ENCODE measurements around the gene TICAM1. TPM values are rescaled to one million over a fixed set of nuclear protein-coding genes. Genes with fewer than 3 reads are reported as not detected.

The TICAM1 gene
- total and polyA plus RNA-seq, 11 donors = 3.7 to 13.6 (median 7.0) TPM

- DNase-seq = no peak
- 66 to 83% (median 77%) methylated on average over 10 of the region's 10 CpGs for WGBS, 4 donors
- Histone ChIP-seq H3K4me1 (peaks cover 0 to 35% (median 9%) of the 10 kb centered on the region in 12 donors), H3K9me3 (no peaks in the 10 kb centered on the region), H3K36me3 (no peaks in the 10 kb centered on the region), H3K27me3 (no peaks in the 10 kb centered on the region), H3K4me3 (peak overlapping the region in 9 of 12 donors; percentile 53 to 92 (median 79)), H3K27ac (peak overlapping the region in 2 of 12 donors; percentile 88 to 93)
- intact Hi-C loops (cut with DNase I) = loop anchor here in 3 of 10 donors (2.0 to 5.0 kb wide), 2 partner anchors 99 to 162 kb away; partner anchors contain the start of gene KDM4B (in 2 of the 3)
- TF ChIP-seq CTCF (IDR thresholded peaks at IDR 0.05) (no peak), POLR2A (IDR thresholded peaks at IDR 0.05) (no peak)
- no peak for ATAC-seq
These were observed 36.8 kb upstream of the TICAM1 start for GRCh38 chr19:4868286-4868834.

GRCh38 chr19:4867534-4868285 is 36.2 kb upstream of the TICAM1 start, which contains the start of gene PLIN3:
Gene PLIN3 (minus strand): TSS chr19:4867667. CDS start chr19:4861394, 6,273 bp downstream.
- Histone ChIP-seq H3K4me3 (peak within 1 kb of the TSS; percentile 53 to 92 (median 80)), H3K9me3 (no peaks in the 10 kb centered on the region), H3K36me3 (peaks cover 0 to 3% (median 0%) of the 10 kb centered on the region in 9 donors), H3K4me1 (peaks cover 0 to 35% (median 9%) of the 10 kb centered on the region in 12 donors), H3K27me3 (no peaks in the 10 kb centered on the region), H3K27ac (peak within 1 kb of the TSS in 11 of 12 donors; percentile 55 to 93 (median 82))
- DNase-seq (peak; percentile 97 to 98 (median 97)), ATAC-seq (peak; percentile 96 to 99 (median 98))
- TF ChIP-seq POLR2A (IDR thresholded peaks at IDR 0.05) = peak in 1 of 2 donors; percentile 66
- no peak for TF ChIP-seq CTCF (IDR thresholded peaks at IDR 0.05)
- intact Hi-C loops (cut with DNase I) = loop anchor here in 3 of 10 donors (2.0 to 5.0 kb wide), 2 partner anchors 100 to 163 kb away; partner anchors contain the start of gene KDM4B (in 2 of the 3)
- 7 to 24% (median 15%) methylated on average over 15 to 46 of the region's 46 CpGs for WGBS, 4 donors

- intact Hi-C loops (cut with DNase I) = loop anchor here in 2 of 10 donors (5.0 kb wide), 1 partner anchor 100 kb away; the partner anchor contains the start of gene KDM4B (in 2 of the 2)
- 4 to 8% (median 6%) methylated on average over 20 to 22 of the region's 22 CpGs for WGBS, 4 donors
These were observed 35.3 kb upstream of the TICAM1 start for GRCh38 chr19:4866595-4867424.

More at GRCh38 chr19:4866595-4867424, 35.3 kb upstream of the TICAM1 start:
- ATAC-seq (peak in 2 of 4 donors; percentile 13 to 40), DNase-seq (peak; percentile 59 to 71 (median 67))
- peaks cover 0 to 35% (median 9%) of the 10 kb centered on the region in 12 donors for H3K4me1 ChIP-seq
- TF ChIP-seq POLR2A (IDR thresholded peaks at IDR 0.05) (no peak), CTCF (IDR thresholded peaks at IDR 0.05) (no peak)
- peaks cover 0 to 12% (median 0%) of the 10 kb centered on the region in 9 donors for H3K36me3 ChIP-seq
- H3K27ac ChIP-seq = peak overlapping the region in 11 of 12 donors; percentile 55 to 93 (median 82)
- no peaks in the 10 kb centered on the region for H3K9me3 ChIP-seq
- peak overlapping the region; percentile 53 to 92 (median 80) for H3K4me3 ChIP-seq
- no peaks in the 10 kb centered on the region for H3K27me3 ChIP-seq

Measured in heart left ventricle (tissue), 16 donors.